ENCODE data around the gene DEFB129. TPM values are rescaled to one million over a fixed set of nuclear protein-coding genes. Genes with fewer than 3 reads are reported as not detected.

Gene DEFB129
- total and polyA plus RNA-seq, 2 experiments from 2014 or later: not detected

DNA sequence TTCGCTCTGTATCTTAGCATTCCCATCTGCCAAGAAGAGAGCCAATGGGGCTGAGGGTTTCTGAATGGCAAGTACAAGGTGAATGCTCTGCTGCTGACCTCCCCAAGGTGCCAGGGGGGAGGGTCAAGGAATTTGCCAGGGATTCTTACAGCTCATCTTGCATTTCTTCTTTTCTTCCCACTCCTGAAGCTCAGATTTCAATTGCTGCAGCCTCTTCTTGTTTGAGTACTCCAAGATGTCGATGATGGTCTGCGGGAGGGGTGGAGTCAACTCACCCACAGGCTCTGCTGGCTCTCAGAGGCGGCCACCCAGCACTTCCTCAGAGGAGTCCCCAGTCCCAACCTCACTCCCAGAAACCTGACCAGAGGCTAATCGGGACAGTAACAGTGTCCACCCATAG lies 51.1 kb downstream of the DEFB129 start:
- no peaks in the 10 kb centered on the region for H3K79me2 ChIP-seq (replicated peaks; ENCODE audit: insufficient read depth)
- TF ChIP-seq, protein P1, sequence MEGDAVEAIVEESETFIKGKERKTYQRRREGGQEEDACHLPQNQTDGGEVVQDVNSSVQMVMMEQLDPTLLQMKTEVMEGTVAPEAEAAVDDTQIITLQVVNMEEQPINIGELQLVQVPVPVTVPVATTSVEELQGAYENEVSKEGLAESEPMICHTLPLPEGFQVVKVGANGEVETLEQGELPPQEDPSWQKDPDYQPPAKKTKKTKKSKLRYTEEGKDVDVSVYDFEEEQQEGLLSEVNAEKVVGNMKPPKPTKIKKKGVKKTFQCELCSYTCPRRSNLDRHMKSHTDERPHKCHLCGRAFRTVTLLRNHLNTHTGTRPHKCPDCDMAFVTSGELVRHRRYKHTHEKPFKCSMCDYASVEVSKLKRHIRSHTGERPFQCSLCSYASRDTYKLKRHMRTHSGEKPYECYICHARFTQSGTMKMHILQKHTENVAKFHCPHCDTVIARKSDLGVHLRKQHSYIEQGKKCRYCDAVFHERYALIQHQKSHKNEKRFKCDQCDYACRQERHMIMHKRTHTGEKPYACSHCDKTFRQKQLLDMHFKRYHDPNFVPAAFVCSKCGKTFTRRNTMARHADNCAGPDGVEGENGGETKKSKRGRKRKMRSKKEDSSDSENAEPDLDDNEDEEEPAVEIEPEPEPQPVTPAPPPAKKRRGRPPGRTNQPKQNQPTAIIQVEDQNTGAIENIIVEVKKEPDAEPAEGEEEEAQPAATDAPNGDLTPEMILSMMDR (conservative IDR thresholded peaks at IDR 0.05; ENCODE audit: low read depth in 2 of 2): no peak
- TF ChIP-seq EZH2 (IDR thresholded peaks at IDR 0.05; ENCODE audit: low read depth, unreplicated experiment) (no peak), STAT1 (IDR thresholded peaks at IDR 0.05; ENCODE audit: unreplicated experiment) (no peak), EZH2phosphoT487 (IDR thresholded peaks at IDR 0.05; ENCODE audit: unreplicated experiment) (no peak), ZNF114 (CRISPR knock-in tag; IDR thresholded peaks at IDR 0.05) (no peak), CREB1 (CRISPR knock-in tag; IDR thresholded peaks at IDR 0.05; ENCODE audit: low read depth) (no peak), ZNF331 (CRISPR knock-in tag; IDR thresholded peaks at IDR 0.05; ENCODE audit: low read depth) (no peak), POLR2AphosphoS5 (IDR thresholded peaks at IDR 0.05; ENCODE audit: low read depth) (no peak), JUNB (IDR thresholded peaks at IDR 0.05; ENCODE audit: unreplicated experiment) (no peak), NANOG (IDR thresholded peaks at IDR 0.05; ENCODE audit: borderline replicate concordance) (no peak)
- TF ChIP-seq, protein P2, sequence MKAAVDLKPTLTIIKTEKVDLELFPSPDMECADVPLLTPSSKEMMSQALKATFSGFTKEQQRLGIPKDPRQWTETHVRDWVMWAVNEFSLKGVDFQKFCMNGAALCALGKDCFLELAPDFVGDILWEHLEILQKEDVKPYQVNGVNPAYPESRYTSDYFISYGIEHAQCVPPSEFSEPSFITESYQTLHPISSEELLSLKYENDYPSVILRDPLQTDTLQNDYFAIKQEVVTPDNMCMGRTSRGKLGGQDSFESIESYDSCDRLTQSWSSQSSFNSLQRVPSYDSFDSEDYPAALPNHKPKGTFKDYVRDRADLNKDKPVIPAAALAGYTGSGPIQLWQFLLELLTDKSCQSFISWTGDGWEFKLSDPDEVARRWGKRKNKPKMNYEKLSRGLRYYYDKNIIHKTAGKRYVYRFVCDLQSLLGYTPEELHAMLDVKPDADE (IDR thresholded peaks at IDR 0.05): no peak
- TF ChIP-seq, protein P3, sequence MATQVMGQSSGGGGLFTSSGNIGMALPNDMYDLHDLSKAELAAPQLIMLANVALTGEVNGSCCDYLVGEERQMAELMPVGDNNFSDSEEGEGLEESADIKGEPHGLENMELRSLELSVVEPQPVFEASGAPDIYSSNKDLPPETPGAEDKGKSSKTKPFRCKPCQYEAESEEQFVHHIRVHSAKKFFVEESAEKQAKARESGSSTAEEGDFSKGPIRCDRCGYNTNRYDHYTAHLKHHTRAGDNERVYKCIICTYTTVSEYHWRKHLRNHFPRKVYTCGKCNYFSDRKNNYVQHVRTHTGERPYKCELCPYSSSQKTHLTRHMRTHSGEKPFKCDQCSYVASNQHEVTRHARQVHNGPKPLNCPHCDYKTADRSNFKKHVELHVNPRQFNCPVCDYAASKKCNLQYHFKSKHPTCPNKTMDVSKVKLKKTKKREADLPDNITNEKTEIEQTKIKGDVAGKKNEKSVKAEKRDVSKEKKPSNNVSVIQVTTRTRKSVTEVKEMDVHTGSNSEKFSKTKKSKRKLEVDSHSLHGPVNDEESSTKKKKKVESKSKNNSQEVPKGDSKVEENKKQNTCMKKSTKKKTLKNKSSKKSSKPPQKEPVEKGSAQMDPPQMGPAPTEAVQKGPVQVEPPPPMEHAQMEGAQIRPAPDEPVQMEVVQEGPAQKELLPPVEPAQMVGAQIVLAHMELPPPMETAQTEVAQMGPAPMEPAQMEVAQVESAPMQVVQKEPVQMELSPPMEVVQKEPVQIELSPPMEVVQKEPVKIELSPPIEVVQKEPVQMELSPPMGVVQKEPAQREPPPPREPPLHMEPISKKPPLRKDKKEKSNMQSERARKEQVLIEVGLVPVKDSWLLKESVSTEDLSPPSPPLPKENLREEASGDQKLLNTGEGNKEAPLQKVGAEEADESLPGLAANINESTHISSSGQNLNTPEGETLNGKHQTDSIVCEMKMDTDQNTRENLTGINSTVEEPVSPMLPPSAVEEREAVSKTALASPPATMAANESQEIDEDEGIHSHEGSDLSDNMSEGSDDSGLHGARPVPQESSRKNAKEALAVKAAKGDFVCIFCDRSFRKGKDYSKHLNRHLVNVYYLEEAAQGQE (IDR thresholded peaks at IDR 0.05; ENCODE audit: unreplicated experiment): no peak
- TF ChIP-seq, protein P4, sequence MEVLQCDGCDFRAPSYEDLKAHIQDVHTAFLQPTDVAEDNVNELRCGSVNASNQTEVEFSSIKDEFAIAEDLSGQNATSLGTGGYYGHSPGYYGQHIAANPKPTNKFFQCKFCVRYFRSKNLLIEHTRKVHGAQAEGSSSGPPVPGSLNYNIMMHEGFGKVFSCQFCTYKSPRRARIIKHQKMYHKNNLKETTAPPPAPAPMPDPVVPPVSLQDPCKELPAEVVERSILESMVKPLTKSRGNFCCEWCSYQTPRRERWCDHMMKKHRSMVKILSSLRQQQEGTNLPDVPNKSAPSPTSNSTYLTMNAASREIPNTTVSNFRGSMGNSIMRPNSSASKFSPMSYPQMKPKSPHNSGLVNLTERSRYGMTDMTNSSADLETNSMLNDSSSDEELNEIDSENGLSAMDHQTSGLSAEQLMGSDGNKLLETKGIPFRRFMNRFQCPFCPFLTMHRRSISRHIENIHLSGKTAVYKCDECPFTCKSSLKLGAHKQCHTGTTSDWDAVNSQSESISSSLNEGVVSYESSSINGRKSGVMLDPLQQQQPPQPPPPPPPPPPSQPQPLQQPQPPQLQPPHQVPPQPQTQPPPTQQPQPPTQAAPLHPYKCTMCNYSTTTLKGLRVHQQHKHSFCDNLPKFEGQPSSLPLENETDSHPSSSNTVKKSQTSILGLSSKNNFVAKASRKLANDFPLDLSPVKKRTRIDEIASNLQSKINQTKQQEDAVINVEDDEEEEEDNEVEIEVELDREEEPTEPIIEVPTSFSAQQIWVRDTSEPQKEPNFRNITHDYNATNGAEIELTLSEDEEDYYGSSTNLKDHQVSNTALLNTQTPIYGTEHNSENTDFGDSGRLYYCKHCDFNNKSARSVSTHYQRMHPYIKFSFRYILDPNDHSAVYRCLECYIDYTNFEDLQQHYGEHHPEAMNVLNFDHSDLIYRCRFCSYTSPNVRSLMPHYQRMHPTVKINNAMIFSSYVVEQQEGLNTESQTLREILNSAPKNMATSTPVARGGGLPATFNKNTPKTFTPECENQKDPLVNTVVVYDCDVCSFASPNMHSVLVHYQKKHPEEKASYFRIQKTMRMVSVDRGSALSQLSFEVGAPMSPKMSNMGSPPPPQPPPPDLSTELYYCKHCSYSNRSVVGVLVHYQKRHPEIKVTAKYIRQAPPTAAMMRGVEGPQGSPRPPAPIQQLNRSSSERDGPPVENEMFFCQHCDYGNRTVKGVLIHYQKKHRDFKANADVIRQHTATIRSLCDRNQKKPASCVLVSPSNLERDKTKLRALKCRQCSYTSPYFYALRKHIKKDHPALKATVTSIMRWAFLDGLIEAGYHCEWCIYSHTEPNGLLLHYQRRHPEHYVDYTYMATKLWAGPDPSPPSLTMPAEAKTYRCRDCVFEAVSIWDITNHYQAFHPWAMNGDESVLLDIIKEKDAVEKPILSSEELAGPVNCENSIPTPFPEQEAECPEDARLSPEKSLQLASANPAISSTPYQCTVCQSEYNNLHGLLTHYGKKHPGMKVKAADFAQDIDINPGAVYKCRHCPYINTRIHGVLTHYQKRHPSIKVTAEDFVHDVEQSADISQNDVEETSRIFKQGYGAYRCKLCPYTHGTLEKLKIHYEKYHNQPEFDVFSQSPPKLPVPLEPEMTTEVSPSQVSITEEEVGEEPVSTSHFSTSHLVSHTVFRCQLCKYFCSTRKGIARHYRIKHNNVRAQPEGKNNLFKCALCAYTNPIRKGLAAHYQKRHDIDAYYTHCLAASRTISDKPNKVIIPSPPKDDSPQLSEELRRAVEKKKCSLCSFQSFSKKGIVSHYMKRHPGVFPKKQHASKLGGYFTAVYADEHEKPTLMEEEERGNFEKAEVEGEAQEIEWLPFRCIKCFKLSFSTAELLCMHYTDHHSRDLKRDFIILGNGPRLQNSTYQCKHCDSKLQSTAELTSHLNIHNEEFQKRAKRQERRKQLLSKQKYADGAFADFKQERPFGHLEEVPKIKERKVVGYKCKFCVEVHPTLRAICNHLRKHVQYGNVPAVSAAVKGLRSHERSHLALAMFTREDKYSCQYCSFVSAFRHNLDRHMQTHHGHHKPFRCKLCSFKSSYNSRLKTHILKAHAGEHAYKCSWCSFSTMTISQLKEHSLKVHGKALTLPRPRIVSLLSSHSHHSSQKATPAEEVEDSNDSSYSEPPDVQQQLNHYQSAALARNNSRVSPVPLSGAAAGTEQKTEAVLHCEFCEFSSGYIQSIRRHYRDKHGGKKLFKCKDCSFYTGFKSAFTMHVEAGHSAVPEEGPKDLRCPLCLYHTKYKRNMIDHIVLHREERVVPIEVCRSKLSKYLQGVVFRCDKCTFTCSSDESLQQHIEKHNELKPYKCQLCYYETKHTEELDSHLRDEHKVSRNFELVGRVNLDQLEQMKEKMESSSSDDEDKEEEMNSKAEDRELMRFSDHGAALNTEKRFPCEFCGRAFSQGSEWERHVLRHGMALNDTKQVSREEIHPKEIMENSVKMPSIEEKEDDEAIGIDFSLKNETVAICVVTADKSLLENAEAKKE (CRISPR knock-in tag; IDR thresholded peaks at IDR 0.05): no peak
- DNase-seq (ENCODE audit: low spot score) (no peak), ATAC-seq (peak; percentile 49)
- peaks cover 8% of the 10 kb centered on the region for H3K4me1 Mint-ChIP-seq
- peak overlapping the region; percentile 77 for H3K4me2 ChIP-seq
- H3K27ac ChIP-seq (ENCODE audit: low read depth): peak overlapping the region; percentile 80
- peak overlapping the region; percentile 49 for H3K4me3 ChIP-seq
- H3K36me3 Mint-ChIP-seq (ENCODE audit: low read depth): peaks cover 59% of the 10 kb centered on the region
- peaks cover 6% of the 10 kb centered on the region; the same call in 1 of the 2 replicates for H3K4me1 ChIP-seq (ENCODE audit: insufficient read depth)
- no peaks in the 10 kb centered on the region for H3K27me3 ChIP-seq (ENCODE audit: insufficient read depth)
- H3K27me3 Mint-ChIP-seq (ENCODE audit: insufficient read depth, low read depth, poor library complexity): peaks cover 13% of the 10 kb centered on the region
- peak overlapping the region; percentile 70 for H3K4me3 Mint-ChIP-seq
- 0 out of 3 replicates have a peak, but pooled peaks cover 7% of the 10 kb centered on the region for H3K9me3 Mint-ChIP-seq
- H4K20me1 ChIP-seq (replicated peaks; ENCODE audit: insufficient read depth): peaks cover 9% of the 10 kb centered on the region
- peak overlapping the region; percentile 83 for H3K27ac Mint-ChIP-seq
- H3F3A ChIP-seq (replicated peaks; ENCODE audit: low read depth): peaks cover 22% of the 10 kb centered on the region
- H2AFZ ChIP-seq: peak overlapping the region; percentile 19; the same call in 1 of the 2 replicates
- 0 out of 2 replicates have a peak, but pooled peaks cover 4% of the 10 kb centered on the region for H3K36me3 ChIP-seq (ENCODE audit: insufficient read depth)
- H3K9me2 ChIP-seq (ENCODE audit: insufficient read depth): no peaks in the 10 kb centered on the region

All from GM23338 (cell line).